Neural progenitor cell (in vitro differentiated cells): Measurements from ENCODE around the gene PDLIM4. TPM values are rescaled to one million over a fixed set of nuclear protein-coding genes. Genes with fewer than 3 reads are reported as not detected.

Experiments used
- DNase-seq: peaks from one replicate; pipeline ENCODE4 v3.0.0-alpha.2; 2016; ENCODE audit warnings: low spot score
- H2AFZ ChIP-seq: fragments of 200-600 bp; sonication (generic); replicated peaks from 2 replicates; pipeline ENCODE4 v1.6.1; 2016; ENCODE audit warnings: antibody characterized with exemption
- H3F3A ChIP-seq: fragments of 200-600 bp; sonication (generic); 2 replicates; pipeline ENCODE4 v1.6.1; 2016; ENCODE audit warnings: antibody characterized with exemption, low read depth
- H3K27ac ChIP-seq: fragments of 200-600 bp; sonication (generic); 2 replicates; pipeline ENCODE4 v1.5.1; 2016; ENCODE audit warnings: mild to moderate bottlenecking
- H3K27me3 ChIP-seq: fragments of 200-600 bp; sonication (generic); 2 replicates; pipeline ENCODE4 v1.6.1; 2016; ENCODE audit warnings: mild to moderate bottlenecking, moderate library complexity
- H3K36me3 ChIP-seq: fragments of 200-600 bp; sonication (generic); 2 replicates; pipeline ENCODE4 v1.5.1; 2016
- H3K4me1 ChIP-seq: fragments of 200-600 bp; sonication (generic); 2 replicates; pipeline ENCODE4 v1.6.1; 2016; ENCODE audit warnings: mixed run types
- H3K4me2 ChIP-seq: fragments of 200-600 bp; sonication (generic); 2 replicates; pipeline ENCODE4 v1.6.1; 2016
- H3K4me3 ChIP-seq: fragments of 200-600 bp; sonication (generic); 2 replicates; pipeline ENCODE4 v1.5.1; 2016
- H3K79me2 ChIP-seq: fragments of 200-600 bp; sonication (generic); 2 replicates; pipeline ENCODE4 v1.6.1; 2016; ENCODE audit warnings: low read depth
- H3K9ac ChIP-seq: fragments of 200-600 bp; sonication (generic); 2 replicates; pipeline ENCODE4 v1.6.1; 2016
- H3K9me3 ChIP-seq: fragments of 200-600 bp; sonication (generic); 2 replicates; pipeline ENCODE4 v1.5.1; 2016; ENCODE audit warnings: low read depth
- H4K20me1 ChIP-seq: fragments of 200-600 bp; sonication (generic); 2 replicates; pipeline ENCODE4 v1.6.1; 2016; ENCODE audit warnings: low read depth
- H3K27ac Mint-ChIP-seq: 3 replicates; pipeline ENCODE4 v1.8.0; 2021; ENCODE audit warnings: mixed read lengths
- H3K27me3 Mint-ChIP-seq: 2 replicates; pipeline ENCODE4 v1.8.0; 2022; ENCODE audit warnings: low read depth, mild to moderate bottlenecking, inconsistent platforms, moderate library complexity, mixed read lengths; ENCODE audit not compliant: insufficient read depth
- H3K36me3 Mint-ChIP-seq: 3 replicates; pipeline ENCODE4 v1.8.0; 2021; ENCODE audit warnings: mixed read lengths
- H3K4me1 Mint-ChIP-seq: 3 replicates; pipeline ENCODE4 v1.8.0; 2021; ENCODE audit warnings: mixed read lengths
- H3K4me3 Mint-ChIP-seq: 3 replicates; pipeline ENCODE4 v1.8.0; 2021; ENCODE audit warnings: mild to moderate bottlenecking, moderate library complexity, mixed read lengths
- H3K9me3 Mint-ChIP-seq: 3 replicates; pipeline ENCODE4 v1.8.0; 2020; ENCODE audit warnings: mixed read lengths
- CTCF ChIP-seq: fragments of 200-600 bp; sonication (generic); IDR thresholded peaks from 2 replicates; pipeline ENCODE4 v1.5.1; 2017; ENCODE audit warnings: antibody characterized with exemption, mild to moderate bottlenecking
- EZH2 ChIP-seq: fragments of 200-600 bp; sonication (generic); IDR thresholded peaks from 2 replicates; pipeline ENCODE4 v1.6.1; 2017; ENCODE audit warnings: antibody characterized with exemption, mild to moderate bottlenecking, moderate library complexity
- EZH2phosphoT487 ChIP-seq: fragments of 200-600 bp; sonication (generic); IDR thresholded peaks from 2 replicates; pipeline ENCODE4 v1.6.1; 2017; ENCODE audit warnings: antibody characterized with exemption
- total RNA-seq: library from RNA; depleted of rRNA; stranded (reverse); fragments of >200 nt; gene quantifications from 2 replicates; pipeline ENCODE4 v1.2.3, GENCODE V29; 2015; ENCODE audit warnings: low replicate concordance

PDLIM4 gene
- total RNA-seq, 1 donor from 2014 or later: 8.3 TPM

- no peaks in the 10 kb centered on the region for H3K79me2 ChIP-seq
- H3K4me1 ChIP-seq: peaks cover 8% of the 10 kb centered on the region
- no peak overlapping the region for H3K4me2 ChIP-seq
- H4K20me1 ChIP-seq: no peaks in the 10 kb centered on the region
- H3K9me3 ChIP-seq: no peaks in the 10 kb centered on the region
- DNase-seq: no peak
- Mint-ChIP-seq H3K27ac (peak overlapping the region; percentile 3), H3K27me3 (peaks cover 9% of the 10 kb centered on the region), H3K9me3 (peaks cover 6% of the 10 kb centered on the region), H3K36me3 (peaks cover 8% of the 10 kb centered on the region), H3K4me3 (peak overlapping the region; percentile 21), H3K4me1 (peaks cover 30% of the 10 kb centered on the region)
- no peak overlapping the region for H2AFZ ChIP-seq
- no peaks in the 10 kb centered on the region for H3K27me3 ChIP-seq
- H3K27ac ChIP-seq: no peak overlapping the region
- no peaks in the 10 kb centered on the region for H3F3A ChIP-seq
- H3K36me3 ChIP-seq: no peaks in the 10 kb centered on the region
- no peak overlapping the region for H3K9ac ChIP-seq
- TF ChIP-seq EZH2phosphoT487 (no peak), CTCF (no peak), EZH2 (no peak)
- H3K4me3 ChIP-seq: no peak overlapping the region
Observed at GRCh38 chr5:132277256-132277655, 19.8 kb downstream of the PDLIM4 start.

GRCh38 chr5:132277971-132278853 is 20.7 kb downstream of the PDLIM4 start:
- H2AFZ ChIP-seq: no peak overlapping the region
- peaks cover 24% of the 10 kb centered on the region for H3K4me1 Mint-ChIP-seq
- H3K27ac ChIP-seq: no peak overlapping the region
- H3K4me1 ChIP-seq: peaks cover 8% of the 10 kb centered on the region
- no peaks in the 10 kb centered on the region for H3K27me3 ChIP-seq
- no peak overlapping the region for H3K4me3 ChIP-seq
- no peaks in the 10 kb centered on the region for H3F3A ChIP-seq
- no peaks in the 10 kb centered on the region for H3K36me3 ChIP-seq
- peaks cover 4% of the 10 kb centered on the region for H3K36me3 Mint-ChIP-seq
- H3K27me3 Mint-ChIP-seq: peaks cover 7% of the 10 kb centered on the region
- H3K9ac ChIP-seq: no peak overlapping the region
- H3K4me3 Mint-ChIP-seq: peak overlapping the region; percentile 22
- no peaks in the 10 kb centered on the region for H3K9me3 ChIP-seq
- H3K9me3 Mint-ChIP-seq: peaks cover 13% of the 10 kb centered on the region
- no peak overlapping the region for H3K4me2 ChIP-seq
- TF ChIP-seq EZH2 (no peak), CTCF (no peak), EZH2phosphoT487 (no peak)
- no peaks in the 10 kb centered on the region for H3K79me2 ChIP-seq
- DNase-seq: peak; percentile 27
- H3K27ac Mint-ChIP-seq: peak overlapping the region; percentile 90
- H4K20me1 ChIP-seq: no peaks in the 10 kb centered on the region

DNA sequence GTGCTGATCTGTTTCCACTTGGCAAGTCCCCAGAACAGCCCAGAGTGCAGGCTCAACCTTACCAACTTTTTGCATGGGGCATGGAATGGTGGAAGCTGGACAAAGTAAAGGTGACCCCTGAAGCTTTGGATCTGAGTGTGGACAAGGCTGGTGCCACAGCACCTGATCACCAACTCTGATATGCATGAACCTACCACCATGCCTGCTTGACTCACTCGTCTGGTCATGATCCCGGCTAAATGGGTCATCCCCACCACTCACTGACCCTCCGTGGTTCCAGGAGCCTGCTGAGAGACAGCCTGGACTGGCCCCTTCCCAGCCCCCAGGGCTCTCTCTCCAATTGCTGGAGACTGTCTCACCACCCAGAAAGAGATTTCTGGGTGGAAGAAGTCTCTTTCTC is 22.3 kb downstream of the PDLIM4 start:
- Histone ChIP-seq H3K4me1 (peaks cover 8% of the 10 kb centered on the region), H3K36me3 (no peaks in the 10 kb centered on the region), H4K20me1 (no peaks in the 10 kb centered on the region), H3K9ac (no peak overlapping the region), H3K79me2 (no peaks in the 10 kb centered on the region), H3K4me2 (no peak overlapping the region), H3K9me3 (no peaks in the 10 kb centered on the region), H2AFZ (no peak overlapping the region), H3K27me3 (no peaks in the 10 kb centered on the region), H3K27ac (no peak overlapping the region), H3F3A (no peaks in the 10 kb centered on the region), H3K4me3 (no peak overlapping the region)
- Mint-ChIP-seq H3K9me3 (peaks cover 14% of the 10 kb centered on the region), H3K4me1 (peaks cover 24% of the 10 kb centered on the region), H3K4me3 (no peak overlapping the region), H3K27ac (peak overlapping the region; percentile 84), H3K36me3 (peaks cover 4% of the 10 kb centered on the region), H3K27me3 (peaks cover 7% of the 10 kb centered on the region)
- TF ChIP-seq EZH2phosphoT487 (no peak), EZH2 (no peak), CTCF (no peak)
- DNase-seq: no peak
